Osteoblast (primary cell): ENCODE data around the gene TENM3. TPM values are rescaled to one million over a fixed set of nuclear protein-coding genes. Genes with fewer than 3 reads are reported as not detected.
A peak's percentile ranks its signal among the peaks of the same experiment; 100 is the strongest.

ENCODE experiments used
- DNase-seq: peaks from one replicate; pipeline ENCODE4 v3.0.0; 2011; ENCODE audit warnings: low spot score, mixed read lengths; ENCODE audit not compliant: insufficient read length; ENCODE audit errors: missing footprints
- H2AFZ ChIP-seq: 2 replicates; pipeline ENCODE4 v1.6.0; 2011; ENCODE audit warnings: mild to moderate bottlenecking, low read length
- H3K27ac ChIP-seq: 2 replicates; pipeline ENCODE4 v1.5.1; 2011; ENCODE audit warnings: mild to moderate bottlenecking, low read depth, low read length, moderate library complexity
- H3K27me3 ChIP-seq: 2 replicates; pipeline ENCODE4 v1.6.0; 2012; ENCODE audit warnings: mild to moderate bottlenecking, control low read depth, inconsistent platforms, low read length, moderate library complexity; ENCODE audit not compliant: insufficient read depth
- H3K36me3 ChIP-seq: 2 replicates; pipeline ENCODE4 v1.5.1; 2011; ENCODE audit warnings: mild to moderate bottlenecking, low read length, control low read depth, moderate library complexity; ENCODE audit not compliant: insufficient read depth
- H3K4me1 ChIP-seq: 2 replicates; pipeline ENCODE4 v1.5.1; 2011; ENCODE audit warnings: mild to moderate bottlenecking, low read length, control low read depth, moderate library complexity; ENCODE audit not compliant: insufficient read depth
- H3K4me2 ChIP-seq: 2 replicates; pipeline ENCODE4 v1.6.0; 2011; ENCODE audit warnings: mild to moderate bottlenecking, low read length; ENCODE audit not compliant: insufficient read depth
- H3K4me3 ChIP-seq: fragments of 200-600 bp; sonication (generic); 3 replicates; pipeline ENCODE4 v1.5.1; 2012; ENCODE audit warnings: mild to moderate bottlenecking, low read length, inconsistent platforms; ENCODE audit not compliant: insufficient read depth
- H3K79me2 ChIP-seq: 2 replicates; pipeline ENCODE4 v1.6.0; 2012; ENCODE audit warnings: mild to moderate bottlenecking, low read length, control low read depth, inconsistent platforms; ENCODE audit not compliant: insufficient read depth
- H3K9me3 ChIP-seq: 2 replicates; pipeline ENCODE4 v1.5.1; 2011; ENCODE audit warnings: low read depth, low read length, control low read depth
- H4K20me1 ChIP-seq: 2 replicates; pipeline ENCODE4 v1.6.0; 2012; ENCODE audit warnings: mild to moderate bottlenecking, low read length, control low read depth; ENCODE audit not compliant: insufficient read depth
- CTCF ChIP-seq: IDR thresholded peaks from 2 replicates; pipeline ENCODE4 v1.5.1; 2011; ENCODE audit warnings: mild to moderate bottlenecking, low read depth, low read length, moderate library complexity; ENCODE audit errors: extremely low read depth
- total RNA-seq: library from RNA; depleted of rRNA; stranded (reverse); fragments of >200 nt; gene quantifications from 2 replicates; pipeline ENCODE4 v1.2.3, GENCODE V29; 2012

The TENM3 gene
- total RNA-seq, 1 donor, result 59.0 TPM

GRCh38 chr4:182770996-182771514 lies 527.9 kb downstream of the TENM3 start:
- Histone ChIP-seq H2AFZ (no peak overlapping the region), H4K20me1 (no peaks in the 10 kb centered on the region), H3K36me3 (no peaks in the 10 kb centered on the region), H3K79me2 (no peaks in the 10 kb centered on the region), H3K4me3 (no peak overlapping the region), H3K27ac (no peak overlapping the region), H3K4me1 (no peaks in the 10 kb centered on the region), H3K9me3 (no peaks in the 10 kb centered on the region), H3K4me2 (no peak overlapping the region), H3K27me3 (no peaks in the 10 kb centered on the region)
- DNase-seq, result no peak
- TF ChIP-seq CTCF, result no peak

GRCh38 chr4:182775075-182775474 lies 531.9 kb downstream of the TENM3 start:
- no peaks in the 10 kb centered on the region for H3K27me3 ChIP-seq
- no peaks in the 10 kb centered on the region for H4K20me1 ChIP-seq
- H2AFZ ChIP-seq, result no peak overlapping the region
- H3K4me1 ChIP-seq, result no peaks in the 10 kb centered on the region
- no peaks in the 10 kb centered on the region for H3K9me3 ChIP-seq
- H3K36me3 ChIP-seq, result no peaks in the 10 kb centered on the region
- no peak overlapping the region for H3K27ac ChIP-seq
- no peaks in the 10 kb centered on the region for H3K79me2 ChIP-seq
- no peak overlapping the region for H3K4me2 ChIP-seq
- no peak overlapping the region for H3K4me3 ChIP-seq
- DNase-seq, result no peak
- TF ChIP-seq CTCF, result no peak

GRCh38 chr4:182776376-182777105 lies 533.3 kb downstream of the TENM3 start:
- no peaks in the 10 kb centered on the region for H3K27me3 ChIP-seq
- H3K4me1 ChIP-seq, result no peaks in the 10 kb centered on the region
- H3K27ac ChIP-seq, result no peak overlapping the region
- H3K4me2 ChIP-seq, result no peak overlapping the region
- H3K79me2 ChIP-seq, result no peaks in the 10 kb centered on the region
- H3K9me3 ChIP-seq, result no peaks in the 10 kb centered on the region
- no peaks in the 10 kb centered on the region for H3K36me3 ChIP-seq
- H3K4me3 ChIP-seq, result no peak overlapping the region
- peak; percentile 66 for DNase-seq
- H4K20me1 ChIP-seq, result no peaks in the 10 kb centered on the region
- no peak for TF ChIP-seq CTCF
- no peak overlapping the region for H2AFZ ChIP-seq

- H3K36me3 ChIP-seq, result no peaks in the 10 kb centered on the region
- peak; percentile 76 for DNase-seq
- no peak overlapping the region for H3K4me2 ChIP-seq
- H3K9me3 ChIP-seq, result no peaks in the 10 kb centered on the region
- no peak overlapping the region for H3K4me3 ChIP-seq
- no peak overlapping the region for H3K27ac ChIP-seq
- H3K79me2 ChIP-seq, result no peaks in the 10 kb centered on the region
- H2AFZ ChIP-seq, result no peak overlapping the region
- no peaks in the 10 kb centered on the region for H3K27me3 ChIP-seq
- TF ChIP-seq CTCF, result no peak
- H3K4me1 ChIP-seq, result no peaks in the 10 kb centered on the region
- no peaks in the 10 kb centered on the region for H4K20me1 ChIP-seq
Observed at GRCh38 chr4:182778222-182778982, 535.2 kb downstream of the TENM3 start.
